Fibroblast of skin of abdomen (primary cell): ENCODE results near the gene IL17RA.

Experiments
- DNase-seq: peaks from one replicate; pipeline ENCODE4 v3.0.0-alpha.2; 2013

The IL17RA gene

DNA sequence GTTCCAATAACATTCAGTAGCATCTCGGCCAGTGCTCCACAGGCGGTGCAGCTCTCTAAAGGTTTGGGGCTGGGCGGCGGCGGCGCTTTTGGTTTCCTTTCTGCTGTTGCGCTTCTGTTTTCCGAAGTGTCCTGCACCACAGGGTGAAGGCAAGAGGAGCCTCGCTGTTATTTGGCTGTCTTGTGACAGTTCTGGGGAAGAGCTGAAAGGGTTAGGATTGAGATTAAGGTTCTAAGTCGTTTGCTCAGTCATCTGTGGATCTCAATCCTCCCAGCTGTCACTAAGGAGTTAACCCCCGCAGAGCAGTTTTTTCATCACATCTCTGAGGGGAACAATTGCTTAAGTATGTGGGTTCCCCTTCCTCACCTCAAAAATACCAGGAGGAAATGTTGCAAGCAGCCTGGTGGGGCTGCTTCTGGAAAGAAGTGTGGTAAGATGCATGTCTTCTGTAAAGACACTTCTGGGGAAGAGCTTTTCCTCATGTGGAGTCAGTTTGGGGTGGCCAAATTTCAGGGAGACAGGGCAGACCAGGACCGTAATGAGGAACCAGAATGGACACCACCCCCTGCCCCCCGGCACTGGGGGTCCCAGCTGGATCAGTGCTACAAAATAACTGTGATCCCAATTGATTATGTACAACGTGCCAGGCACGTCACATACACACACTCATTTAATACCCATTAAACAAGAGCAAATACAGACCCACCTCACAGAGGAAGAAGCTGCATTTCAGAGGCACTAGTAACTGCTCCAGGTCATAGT lies 22.2 kb downstream of the IL17RA start:
- DNase-seq: no peak

DNA sequence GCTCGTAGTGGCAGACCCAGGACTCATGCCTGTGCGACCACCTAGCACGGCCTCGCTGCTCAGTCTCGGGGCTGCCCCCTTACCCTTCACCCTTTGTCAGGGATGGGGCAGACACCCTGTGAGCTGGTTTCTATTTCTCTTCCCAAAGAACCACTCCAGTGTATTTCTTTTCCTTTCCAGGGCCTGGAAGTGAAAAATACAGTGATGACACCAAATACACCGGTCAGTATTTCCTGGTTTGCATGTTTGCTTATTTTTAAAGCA lies 22.7 kb downstream of the IL17RA start:
- DNase-seq: no peak

DNA sequence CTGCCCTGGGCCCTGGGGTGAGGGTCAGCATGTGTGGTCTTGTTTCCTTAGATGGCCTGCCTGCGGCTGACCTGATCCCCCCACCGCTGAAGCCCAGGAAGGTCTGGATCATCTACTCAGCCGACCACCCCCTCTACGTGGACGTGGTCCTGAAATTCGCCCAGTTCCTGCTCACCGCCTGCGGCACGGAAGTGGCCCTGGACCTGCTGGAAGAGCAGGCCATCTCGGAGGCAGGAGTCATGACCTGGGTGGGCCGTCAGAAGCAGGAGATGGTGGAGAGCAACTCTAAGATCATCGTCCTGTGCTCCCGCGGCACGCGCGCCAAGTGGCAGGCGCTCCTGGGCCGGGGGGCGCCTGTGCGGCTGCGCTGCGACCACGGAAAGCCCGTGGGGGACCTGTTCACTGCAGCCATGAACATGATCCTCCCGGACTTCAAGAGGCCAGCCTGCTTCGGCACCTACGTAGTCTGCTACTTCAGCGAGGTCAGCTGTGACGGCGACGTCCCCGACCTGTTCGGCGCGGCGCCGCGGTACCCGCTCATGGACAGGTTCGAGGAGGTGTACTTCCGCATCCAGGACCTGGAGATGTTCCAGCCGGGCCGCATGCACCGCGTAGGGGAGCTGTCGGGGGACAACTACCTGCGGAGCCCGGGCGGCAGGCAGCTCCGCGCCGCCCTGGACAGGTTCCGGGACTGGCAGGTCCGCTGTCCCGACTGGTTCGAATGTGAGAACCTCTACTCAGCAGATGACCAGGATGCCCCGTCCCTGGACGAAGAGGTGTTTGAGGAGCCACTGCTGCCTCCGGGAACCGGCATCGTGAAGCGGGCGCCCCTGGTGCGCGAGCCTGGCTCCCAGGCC lies 23.7 kb downstream of the IL17RA start:
- DNase-seq: no peak

DNA sequence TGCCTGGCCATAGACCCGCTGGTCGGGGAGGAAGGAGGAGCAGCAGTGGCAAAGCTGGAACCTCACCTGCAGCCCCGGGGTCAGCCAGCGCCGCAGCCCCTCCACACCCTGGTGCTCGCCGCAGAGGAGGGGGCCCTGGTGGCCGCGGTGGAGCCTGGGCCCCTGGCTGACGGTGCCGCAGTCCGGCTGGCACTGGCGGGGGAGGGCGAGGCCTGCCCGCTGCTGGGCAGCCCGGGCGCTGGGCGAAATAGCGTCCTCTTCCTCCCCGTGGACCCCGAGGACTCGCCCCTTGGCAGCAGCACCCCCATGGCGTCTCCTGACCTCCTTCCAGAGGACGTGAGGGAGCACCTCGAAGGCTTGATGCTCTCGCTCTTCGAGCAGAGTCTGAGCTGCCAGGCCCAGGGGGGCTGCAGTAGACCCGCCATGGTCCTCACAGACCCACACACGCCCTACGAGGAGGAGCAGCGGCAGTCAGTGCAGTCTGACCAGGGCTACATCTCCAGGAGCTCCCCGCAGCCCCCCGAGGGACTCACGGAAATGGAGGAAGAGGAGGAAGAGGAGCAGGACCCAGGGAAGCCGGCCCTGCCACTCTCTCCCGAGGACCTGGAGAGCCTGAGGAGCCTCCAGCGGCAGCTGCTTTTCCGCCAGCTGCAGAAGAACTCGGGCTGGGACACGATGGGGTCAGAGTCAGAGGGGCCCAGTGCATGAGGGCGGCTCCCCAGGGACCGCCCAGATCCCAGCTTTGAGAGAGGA lies 24.5 kb downstream of the IL17RA start:
- DNase-seq: no peak

DNA sequence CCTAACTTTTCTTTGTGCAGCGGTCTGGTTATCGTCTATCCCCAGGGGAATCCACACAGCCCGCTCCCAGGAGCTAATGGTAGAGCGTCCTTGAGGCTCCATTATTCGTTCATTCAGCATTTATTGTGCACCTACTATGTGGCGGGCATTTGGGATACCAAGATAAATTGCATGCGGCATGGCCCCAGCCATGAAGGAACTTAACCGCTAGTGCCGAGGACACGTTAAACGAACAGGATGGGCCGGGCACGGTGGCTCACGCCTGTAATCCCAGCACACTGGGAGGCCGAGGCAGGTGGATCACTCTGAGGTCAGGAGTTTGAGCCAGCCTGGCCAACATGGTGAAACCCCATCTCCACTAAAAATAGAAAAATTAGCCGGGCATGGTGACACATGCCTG lies 25.2 kb downstream of the IL17RA start:
- DNase-seq: no peak

DNA sequence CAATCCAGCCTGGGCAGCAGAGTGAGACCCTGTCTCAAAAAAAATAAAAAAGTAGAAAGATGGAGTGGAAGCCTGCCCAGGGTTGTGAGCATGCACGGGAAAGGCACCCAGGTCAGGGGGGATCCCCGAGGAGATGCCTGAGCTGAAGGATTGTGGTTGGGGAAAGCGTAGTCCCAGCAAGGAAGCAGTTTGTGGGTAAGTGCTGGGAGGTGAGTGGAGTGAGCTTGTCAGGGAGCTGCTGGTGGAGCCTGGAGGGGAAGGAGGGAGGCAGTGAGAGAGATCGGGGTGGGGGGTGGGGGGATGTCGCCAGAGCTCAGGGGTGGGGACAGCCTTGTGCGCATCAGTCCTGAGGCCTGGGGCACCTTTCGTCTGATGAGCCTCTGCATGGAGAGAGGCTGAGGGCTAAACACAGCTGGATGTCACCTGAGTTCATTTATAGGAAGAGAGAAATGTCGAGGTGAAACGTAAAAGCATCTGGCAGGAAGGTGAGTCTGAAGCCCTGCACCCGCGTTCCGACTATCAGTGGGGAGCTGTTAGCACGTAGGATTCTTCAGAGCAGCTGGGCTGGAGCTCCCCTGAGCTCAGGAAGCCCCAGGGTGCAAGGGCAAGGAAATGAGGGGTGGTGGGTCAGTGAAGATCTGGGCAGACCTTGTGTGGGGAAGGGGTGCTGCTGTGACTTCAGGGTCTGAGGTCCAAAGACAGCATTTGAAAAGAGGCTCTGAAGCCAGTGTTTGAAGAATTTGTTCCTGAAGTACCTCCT lies 26.2 kb downstream of the IL17RA start:
- no peak for DNase-seq

DNA sequence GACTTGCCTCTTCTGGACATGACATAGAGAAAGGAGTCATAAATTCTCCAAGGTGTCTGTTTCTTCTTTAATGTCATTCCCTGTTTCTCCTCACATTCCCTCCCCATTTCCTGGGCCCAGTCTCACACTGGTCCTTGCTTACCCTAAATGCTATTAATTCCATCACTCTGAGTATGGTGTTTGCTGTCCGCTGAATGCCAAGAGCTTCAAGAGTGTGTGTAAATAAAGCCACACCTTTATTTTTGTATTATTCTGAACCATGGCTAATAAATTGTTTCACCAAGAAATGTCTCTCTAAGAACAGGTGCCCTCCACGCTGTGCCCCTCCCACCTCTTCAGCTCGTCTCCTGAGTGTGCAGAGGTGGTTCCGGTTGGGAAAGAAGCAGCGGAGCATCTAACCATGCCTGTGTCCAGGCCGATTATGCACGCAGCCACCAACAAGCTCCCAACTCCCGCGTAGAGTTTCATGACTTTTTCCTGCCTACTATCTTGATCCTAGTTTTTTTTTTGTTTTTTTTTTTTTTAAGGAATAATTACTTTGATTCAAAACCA lies 27.8 kb downstream of the IL17RA start:
- DNase-seq: no peak

DNA sequence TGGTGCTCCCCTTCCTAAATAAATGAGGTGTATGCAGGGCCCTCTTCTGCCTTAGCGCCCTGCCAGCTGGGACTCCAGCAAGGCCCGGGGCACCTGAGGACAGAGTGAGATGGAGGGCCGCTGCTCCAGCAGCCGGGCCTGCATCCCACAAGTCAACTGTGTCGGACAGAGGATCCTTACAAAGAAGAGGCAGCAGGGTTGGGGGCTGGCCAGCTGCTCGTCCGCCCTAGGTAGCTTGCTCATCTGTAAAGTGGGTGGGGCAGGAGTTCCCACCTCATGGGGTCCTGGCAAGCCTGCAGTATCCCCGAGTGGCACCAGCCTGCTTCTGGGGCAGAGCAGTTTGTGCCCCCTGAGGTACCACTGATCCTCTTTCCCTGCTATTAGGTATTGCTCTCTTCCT lies 28.8 kb downstream of the IL17RA start:
- no peak for DNase-seq

DNA sequence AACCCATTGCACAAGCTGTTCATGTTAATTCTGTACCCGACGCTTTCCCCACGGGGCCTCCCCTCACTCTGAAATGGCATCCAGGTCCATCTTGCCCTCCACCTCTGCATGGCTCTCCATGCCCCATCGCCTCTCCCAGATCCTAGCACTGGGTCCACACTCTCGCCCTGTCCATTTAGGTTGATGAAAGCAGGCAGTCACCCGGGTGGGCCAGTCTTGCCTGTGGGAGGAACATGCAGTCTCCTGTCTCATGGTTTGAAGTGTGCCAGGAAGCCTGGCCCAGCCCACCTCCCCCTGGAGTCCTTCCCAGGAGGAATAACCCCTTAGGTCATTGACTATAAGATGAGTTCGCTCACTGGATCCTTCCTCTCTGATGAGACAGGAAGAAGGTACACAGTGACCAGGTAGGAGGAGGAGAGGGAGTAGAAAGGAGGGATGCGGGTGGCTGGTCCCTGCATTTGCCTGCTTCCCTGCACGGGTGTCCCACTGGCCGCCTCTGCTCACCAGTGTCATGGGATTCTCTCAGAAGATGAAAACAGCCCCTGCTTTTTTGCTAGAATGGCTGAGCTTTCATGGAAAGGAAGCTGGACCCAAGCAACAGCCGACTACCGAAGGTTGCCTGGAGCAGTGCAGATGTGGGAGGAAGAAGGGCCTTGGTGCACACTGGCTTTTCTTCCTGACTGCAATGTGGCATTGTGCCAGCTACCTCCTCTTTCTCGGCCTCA lies 29.5 kb downstream of the IL17RA start:
- no peak for DNase-seq

DNA sequence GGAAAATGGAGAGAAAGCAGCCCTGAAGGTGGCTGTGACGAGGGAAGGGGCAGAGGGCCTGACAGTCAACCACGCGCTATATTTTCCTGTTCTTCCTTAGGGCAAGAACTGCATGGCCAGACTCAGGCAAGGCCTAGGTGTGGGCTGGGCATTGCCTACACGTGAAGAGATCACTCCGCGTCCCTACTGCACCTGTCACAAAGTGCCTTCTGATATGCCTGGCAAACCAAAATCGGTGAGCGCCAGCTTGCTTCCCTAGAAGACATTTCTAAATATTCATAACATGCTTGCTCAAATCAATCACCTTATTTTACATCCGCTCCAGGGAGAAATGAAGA lies 30.1 kb downstream of the IL17RA start:
- no peak for DNase-seq

DNA sequence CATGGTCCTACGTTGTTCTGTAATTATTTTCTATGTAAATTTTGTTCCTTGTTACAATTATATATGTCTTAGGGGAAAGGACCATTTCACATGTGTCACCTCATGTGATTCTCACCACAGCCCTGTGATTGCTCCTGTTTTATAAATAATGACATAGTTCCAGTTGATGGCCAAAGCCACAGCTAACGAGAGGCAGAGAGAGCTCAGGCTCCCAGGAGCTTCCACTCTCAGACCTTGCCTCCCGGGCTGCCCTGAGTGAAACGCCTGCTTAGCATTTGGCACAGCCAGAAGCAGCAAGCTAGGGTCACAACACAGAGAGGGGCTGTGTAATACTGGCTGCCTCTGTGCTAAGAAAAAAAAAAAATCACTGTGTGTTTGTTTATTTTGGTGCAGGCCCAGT lies 30.4 kb downstream of the IL17RA start:
- DNase-seq: no peak

DNA sequence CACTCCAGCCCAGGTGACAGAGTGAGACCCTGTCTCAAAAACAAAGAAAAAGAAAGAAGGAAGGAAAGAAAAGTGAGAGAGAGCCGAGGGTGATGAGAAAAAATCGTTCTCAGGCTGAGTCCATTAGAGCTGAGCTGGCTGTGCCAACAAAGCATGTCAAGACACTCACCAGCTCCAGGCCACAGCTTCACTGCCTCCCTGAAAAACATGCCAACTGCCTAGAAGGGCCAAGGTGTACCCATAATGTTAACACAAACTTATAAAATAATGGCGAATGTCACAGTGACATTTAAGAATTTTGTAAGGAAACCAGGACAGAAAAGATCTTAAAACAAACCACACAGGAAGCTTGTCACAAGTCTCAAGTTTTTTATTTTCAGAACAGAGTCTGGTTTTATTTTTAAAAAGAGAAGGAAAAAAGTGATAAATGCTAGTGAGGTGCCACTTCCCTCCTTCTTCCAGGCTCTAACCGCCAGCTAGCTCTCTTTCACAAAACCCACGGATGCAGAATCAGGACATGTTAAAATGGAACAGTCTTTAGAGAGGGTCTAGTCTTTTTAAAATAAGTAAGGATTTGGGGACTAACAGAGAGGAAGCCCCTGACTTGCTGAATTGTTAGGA lies 31.3 kb downstream of the IL17RA start:
- DNase-seq: no peak

DNA sequence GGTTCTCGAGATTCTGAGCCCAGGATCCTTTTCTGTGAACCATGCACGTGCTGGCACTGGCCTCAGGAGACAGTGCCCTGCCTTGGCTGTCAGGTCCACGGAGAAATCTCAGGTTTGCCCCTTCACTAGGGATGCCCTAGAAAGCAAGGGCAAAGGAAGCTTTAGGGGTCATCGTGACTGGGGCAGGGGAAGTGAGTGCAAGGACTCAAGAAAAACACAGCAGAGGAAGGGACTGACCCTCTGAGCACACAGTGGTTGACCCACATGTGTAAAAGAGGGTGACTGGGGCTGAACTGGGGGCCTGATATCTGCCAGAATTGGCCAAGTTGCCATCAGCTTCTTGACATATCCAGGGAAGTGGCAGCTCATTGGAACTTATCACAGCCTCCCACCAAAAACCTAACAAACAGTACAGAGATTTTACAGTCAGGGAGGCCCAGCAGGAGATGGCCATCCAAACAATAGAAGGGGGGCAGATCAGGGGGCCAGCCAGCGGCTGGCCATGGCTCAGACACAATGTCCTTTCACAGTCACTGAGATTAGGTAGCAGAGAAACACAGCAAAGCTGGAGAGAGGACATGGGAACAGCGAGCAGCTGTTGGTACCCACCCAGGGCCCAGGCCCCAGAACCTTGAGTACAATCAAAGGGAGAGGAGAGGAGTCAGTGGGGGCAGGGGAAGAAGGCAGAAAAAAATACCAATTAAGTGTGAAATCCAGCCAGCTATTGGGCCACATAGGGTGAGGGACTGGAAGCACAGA lies 32.0 kb downstream of the IL17RA start:
- DNase-seq: no peak

DNA sequence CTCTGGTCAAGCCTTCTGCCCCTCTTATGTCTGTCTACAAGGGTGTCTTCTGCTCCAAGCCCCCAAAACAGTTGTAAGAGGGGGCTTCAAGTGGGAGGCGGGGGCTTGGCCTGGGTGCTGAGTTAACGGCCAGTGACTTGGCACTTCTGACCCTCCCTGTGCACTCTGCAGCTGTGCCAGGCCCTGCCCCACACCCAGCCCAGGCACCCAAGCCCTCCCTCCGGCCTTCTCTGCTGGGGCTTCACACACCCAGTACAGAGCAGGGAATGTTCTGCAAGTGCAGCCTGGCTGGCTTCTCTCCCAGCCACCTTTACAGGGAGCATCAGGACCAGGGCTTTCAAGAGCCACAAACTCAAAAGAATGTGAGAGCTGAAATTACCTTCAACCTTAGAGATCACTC lies 32.6 kb downstream of the IL17RA start:
- DNase-seq: no peak

DNA sequence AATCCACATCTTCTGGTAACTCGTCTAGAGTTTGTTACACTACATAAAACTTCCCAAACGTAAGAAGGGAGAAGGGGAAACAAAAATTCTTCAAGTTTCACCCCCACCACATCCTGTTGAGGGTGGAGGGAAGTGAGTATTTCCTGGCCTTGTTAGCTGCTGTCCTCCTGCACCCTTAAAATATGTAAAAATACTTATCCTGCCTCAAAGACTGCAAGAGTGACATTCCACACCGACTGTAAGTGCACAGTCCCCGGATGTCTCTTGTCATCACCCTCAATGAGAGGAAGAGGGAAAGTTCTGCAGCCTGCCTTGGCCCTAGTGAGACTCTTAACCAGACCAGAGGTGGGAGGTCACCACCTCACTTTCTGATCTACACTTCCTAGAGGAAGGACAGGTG lies 33.1 kb downstream of the IL17RA start:
- DNase-seq: no peak

DNA sequence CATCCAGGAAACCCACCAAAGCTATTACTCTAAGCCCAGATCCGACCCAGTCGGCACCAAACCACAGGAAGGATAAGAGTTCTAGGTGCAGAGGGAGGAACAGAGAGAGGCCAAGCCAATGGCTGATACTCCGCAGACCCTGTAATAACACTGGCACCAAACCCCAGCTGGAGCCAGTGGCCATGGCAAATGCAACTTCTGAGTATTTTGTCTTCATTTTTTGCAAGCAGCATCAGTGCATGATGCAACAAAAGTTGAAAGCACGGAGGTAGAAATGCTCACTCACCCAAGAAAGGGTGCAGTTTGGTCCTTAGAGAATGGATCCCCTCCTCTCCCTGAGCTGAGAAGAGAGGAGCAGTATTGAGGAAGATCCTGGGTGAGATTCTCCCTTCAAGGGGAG lies 33.5 kb downstream of the IL17RA start:
- DNase-seq: no peak

DNA sequence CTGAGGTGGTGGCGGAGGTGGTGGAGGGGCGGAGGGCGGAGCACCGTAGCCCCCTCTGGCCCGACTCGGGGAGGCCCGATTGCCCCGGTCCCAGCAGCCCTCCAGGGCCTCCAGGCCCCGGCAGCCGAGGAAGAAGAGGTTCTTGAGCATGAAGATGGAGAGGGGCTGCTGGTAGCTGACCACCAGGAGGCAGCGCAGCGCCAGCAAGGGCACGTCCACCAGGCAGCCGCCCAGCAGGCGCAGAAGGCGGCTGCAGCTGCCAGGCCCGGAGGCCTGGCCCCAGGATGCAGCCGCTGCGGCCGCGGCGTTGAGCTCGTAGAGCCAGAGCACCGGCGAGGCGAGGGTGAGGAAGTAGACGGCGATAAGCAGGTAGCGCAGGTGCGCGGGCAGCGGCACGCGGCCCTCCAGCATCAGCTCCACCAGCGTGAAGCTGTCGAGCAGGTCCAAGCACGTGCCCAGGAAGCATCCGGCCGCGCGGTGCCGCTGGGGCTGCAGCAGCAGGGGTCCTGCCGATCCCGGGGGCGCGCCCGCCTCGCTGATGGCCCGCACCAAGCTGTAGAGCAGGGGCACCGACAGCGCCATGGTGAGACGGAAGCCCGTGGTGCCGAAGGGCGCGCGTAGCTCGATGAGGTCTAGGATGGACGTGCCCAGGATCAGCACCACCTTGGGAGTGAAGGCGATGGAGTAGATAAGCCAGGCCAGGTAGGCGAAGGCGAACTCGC lies 34.8 kb downstream of the IL17RA start:
- DNase-seq: no peak

DNA sequence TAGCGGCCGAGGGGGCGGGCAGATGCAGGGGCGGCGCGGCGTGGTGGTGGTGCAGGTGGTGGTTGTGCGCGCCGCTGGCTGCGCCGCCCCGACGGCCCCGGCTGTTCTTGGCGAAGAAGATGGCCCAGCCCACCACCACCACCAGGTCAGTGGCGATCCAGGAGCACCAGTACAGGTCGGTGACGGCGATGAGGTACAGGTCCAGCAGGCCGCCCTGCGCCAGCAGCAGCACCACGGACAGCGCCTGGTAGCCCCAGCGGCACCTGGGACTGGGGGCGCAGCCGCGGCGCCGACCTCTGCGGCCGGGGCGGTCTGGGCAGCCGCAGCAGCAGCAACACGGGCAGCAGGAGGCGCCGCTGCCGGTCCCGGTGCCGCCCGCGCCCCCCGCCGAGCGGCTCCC lies 35.5 kb downstream of the IL17RA start:
- peak; percentile 18 for DNase-seq

DNA sequence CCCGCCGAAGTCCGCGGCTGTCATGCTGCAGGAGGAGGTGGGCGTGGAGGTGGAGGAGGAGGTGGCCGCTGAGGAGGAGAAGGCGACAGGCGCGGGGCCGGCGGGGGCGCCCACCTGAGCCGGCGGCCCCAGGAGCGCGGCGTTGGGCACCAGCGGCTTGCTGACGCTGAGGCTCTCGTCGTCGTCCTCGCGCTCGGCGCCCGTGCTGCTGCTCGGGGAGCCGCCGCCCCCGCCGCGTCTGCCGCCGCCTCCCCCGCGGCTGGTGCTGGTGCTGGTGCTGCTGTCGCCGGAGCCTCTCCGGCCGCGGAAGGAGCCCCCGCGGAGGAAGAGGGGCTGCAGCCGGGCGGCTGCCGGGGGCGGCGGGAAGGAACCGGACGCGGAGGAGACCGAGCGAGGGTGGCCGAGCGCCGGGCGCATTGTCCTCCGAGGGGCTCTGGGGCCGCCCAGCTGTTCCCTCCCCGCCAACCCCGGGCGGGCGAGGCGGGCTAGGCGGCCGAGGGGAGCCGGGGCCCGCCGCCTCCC lies 36.0 kb downstream of the IL17RA start:
- no peak for DNase-seq
